ENCODE data around the gene CLBA1.
"Not testable (repeated sequence)": the region's sequence is repeated elsewhere in the genome, so short reads cannot be mapped to it uniquely, and the experiment has no call there.

The CLBA1 gene

GRCh38 chr14:104948736-104949031 lies 36.9 kb upstream of the CLBA1 start:
- no peak for DNase-seq

- DNase-seq: not testable (repeated sequence)
Measured at GRCh38 chr14:104949406-104949955, 36.1 kb upstream of the CLBA1 start.

- DNase-seq: no peak
Measured at GRCh38 chr14:104950021-104950420, 35.6 kb upstream of the CLBA1 start.

DNA sequence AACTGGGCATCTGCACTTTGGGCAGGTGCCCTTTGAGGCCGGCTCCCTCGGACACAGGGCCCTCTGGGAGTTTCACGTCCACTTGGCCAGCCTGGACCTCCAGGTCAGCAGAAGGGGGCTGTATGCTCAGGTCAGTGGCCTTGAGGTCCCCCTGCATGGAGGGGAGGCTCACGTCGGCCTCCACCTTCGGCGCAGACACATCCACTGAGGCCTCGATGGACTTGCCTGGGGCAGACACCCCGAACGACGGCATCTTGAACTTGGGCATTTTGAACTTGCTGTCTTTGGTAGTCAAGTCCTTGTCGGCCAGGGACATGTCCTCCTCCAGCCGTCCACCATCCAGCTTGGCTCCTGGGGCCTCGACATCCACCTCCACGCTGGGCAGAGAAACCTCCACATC lies 34.9 kb upstream of the CLBA1 start:
- not testable (repeated sequence) for DNase-seq

- not testable (repeated sequence) for DNase-seq
Measured at GRCh38 chr14:104951863-104952657, 33.5 kb upstream of the CLBA1 start.

- no peak for DNase-seq
Measured at GRCh38 chr14:104953097-104953496, 32.5 kb upstream of the CLBA1 start.

DNA sequence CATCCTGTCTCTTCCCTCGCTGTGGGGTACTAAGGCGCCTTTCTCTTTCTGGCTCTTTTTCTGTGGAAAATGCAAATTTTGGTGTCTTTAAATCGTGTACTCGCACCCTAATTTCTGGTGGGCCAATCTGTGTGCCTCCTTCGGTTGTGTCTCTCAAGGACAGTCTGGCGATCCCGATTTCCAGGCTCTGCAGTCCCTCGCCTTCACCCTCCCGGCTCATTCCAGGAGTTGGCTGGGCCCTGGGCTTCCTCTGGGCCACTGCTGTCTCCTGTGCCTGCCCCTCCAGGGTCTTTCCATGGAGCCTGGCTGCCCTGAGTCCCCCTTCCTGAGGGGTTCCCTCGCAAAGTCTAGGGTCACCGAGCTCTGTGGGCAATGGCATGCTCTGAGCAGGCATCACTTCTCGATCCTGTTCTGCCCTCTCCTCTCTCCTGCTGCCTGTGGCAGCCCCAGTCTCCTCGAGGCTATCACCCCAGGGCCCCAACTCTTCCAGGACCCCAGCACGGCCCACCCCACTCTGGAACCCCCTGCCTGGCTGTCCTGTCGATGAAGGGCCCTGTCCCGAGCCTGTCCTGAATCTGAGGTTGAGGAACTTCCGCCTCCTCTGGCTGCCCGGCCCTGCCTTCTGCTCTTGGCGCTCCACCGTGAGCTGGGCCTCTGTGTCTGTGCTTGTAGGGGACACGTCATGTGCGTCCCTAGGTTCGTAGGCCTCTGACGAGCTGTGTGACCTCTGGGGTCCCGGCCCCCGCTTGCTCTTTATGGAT lies 31.5 kb upstream of the CLBA1 start:
- DNase-seq: no peak

DNA sequence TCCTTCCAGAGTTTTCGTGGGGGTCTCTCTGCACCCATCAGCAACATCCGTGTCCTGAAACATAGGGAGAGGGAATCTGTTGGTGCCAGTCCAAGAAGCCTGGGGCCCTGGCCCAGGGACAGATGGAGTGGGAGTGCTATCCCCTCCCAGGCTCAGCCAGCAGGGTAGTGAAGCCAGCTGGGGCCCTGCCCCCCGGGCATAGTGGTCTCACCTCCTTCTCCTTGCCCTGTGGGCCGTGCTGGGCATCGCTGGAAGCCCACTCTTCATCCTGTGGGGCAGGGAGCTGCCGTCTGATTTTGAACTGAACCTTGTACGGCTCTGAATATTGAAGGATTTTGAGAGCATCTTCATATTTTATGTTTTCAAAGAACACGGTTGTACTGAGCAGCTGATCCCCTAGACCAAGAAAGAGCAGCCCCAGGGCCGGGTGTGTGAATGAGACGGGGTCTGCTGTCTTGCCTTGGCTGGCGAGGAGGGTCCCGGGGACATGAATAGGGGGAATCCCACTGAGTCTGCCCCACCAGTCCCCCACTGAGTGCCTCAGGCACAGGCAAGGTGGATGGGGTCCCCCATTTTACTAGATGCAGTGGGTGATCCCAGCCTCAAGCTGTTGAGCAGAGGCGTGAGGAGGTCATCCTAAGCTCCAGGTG lies 30.7 kb upstream of the CLBA1 start:
- no peak for DNase-seq

DNA sequence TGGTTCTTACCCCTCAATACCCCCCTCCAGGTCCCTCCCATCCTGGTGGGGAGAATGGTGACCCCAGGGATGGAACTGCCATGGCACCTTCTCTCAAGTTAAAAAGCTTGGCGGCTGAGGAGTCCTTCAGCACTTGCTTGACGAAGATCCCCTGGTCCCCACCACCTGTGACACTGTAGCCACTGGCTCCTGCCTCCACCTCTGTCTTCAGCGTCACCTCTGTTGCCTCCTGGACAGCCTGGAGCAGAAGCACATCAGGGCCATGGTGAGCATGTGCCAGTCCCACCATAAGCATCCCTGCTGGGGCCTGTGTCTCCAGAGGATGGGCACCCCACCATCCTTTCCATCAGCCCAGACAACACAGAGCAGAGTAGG lies 30.2 kb upstream of the CLBA1 start:
- no peak for DNase-seq

DNA sequence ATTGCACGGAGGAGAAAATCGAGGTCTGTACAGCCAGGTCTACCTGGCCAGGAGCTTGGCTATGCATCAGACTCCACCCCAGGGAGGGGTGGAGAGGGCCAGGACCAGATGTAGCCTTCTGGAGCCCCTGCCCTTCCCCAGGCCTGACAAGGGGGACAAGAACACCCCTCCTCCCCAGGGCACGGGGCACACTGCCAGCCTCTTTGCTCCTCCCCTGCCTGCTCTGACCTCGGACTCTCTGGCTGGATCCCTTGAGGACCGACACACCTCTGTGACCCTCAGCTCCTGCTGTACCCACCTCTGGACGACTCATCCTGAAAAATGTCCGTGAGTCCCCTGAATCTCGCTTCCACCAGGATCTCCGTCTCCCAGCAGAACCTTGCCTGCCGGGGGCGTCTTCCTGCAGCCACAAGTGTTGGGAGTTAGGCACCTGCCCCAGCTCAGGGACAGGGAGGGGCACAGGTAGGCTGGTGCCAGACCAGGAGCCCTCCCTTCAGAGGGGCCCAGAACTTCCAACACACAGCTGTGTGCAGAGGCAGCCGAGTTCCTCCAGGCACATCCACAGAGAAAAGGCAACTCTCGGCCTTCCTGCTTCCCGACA lies 29.2 kb upstream of the CLBA1 start:
- no peak for DNase-seq

GRCh38 chr14:104957146-104958113 lies 28.2 kb upstream of the CLBA1 start:
- DNase-seq: no peak

GRCh38 chr14:104964546-104964945 lies 21.0 kb upstream of the CLBA1 start:
- DNase-seq: no peak

GRCh38 chr14:104965561-104966231 lies 19.9 kb upstream of the CLBA1 start:
- no peak for DNase-seq

GRCh38 chr14:104966261-104966865 lies 19.2 kb upstream of the CLBA1 start:
- DNase-seq: no peak

GRCh38 chr14:104966981-104967385 lies 18.6 kb upstream of the CLBA1 start:
- DNase-seq: no peak

DNA sequence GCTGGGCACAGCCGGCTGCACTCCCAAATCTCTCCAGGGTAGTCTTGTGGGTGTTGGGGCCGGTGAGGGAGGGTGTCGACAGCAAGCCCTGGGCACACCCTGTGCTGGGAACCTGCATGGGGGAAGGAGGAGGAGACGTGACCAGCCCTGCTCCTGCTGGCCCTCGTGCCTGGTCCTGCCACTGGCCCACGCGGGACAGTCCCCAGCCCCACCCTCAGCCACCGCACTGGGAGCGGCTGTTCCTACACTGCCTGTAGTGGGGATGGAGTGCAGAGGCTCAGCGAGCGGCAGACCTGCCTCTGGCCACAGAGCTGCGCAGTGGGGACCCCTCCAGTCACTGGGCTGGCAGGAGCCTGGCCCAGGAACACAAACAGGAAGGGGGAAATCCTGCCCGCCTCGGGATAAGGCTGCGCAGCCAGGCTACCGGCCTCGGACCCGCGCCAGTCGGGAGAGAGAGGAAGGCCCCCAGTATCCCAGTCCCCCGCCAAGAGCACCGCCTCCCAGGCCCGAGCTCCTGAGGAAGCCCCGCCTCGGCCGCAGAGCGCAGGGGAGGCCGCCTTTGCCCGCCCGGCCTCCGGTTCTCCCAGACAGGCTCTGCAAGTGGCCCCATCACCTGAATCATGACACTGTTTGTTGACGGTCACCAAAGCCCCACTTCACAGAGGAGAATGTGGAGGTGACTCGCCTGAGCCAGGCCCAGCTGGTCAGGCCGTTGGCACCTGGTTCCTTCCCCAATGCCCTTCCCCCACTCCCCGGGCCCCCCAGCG lies 18.0 kb upstream of the CLBA1 start:
- DNase-seq: no peak

- DNase-seq: no peak
Measured at GRCh38 chr14:104968153-104968527, 17.4 kb upstream of the CLBA1 start.

GRCh38 chr14:104968541-104969401 lies 16.8 kb upstream of the CLBA1 start:
- no peak for DNase-seq

DNA sequence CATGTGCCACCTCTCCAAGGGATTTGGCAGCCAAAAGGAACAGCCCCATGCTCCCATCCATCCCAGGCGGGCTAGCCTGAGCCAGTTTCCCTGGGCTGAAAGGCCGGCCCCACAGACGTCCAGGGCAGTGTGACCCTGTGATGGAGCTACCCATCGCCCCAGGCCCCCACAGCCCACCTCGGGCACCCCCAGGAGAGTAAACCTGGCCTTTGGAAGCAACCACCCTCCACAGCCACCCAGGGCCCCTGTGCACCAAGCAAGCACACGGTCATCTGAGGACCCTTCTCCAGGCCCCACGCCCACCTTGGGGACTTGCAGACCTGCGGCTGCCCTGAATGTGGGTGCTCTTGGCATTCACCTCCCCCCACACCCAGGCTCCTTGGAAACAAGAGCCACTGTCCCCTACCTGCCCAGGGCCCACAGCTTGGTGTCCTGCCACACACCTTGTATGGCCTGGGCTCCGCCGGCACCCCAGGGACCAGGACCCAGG lies 15.8 kb upstream of the CLBA1 start:
- no peak for DNase-seq

Data from NCI-H1092 treated with DMSO at 0.1 percent for 48 hours (cell line).